HCT116 (cell line): ENCODE measurements around the gene ZNF749. TPM values are rescaled to one million over a fixed set of nuclear protein-coding genes. Genes with fewer than 3 reads are reported as not detected.

Experiments used
- ATAC-seq: fragments of 200-7000 bp; cut with Tn5 transposase; 2 replicates; pipeline ENCODE4 v1.9.1; 2020; ENCODE audit warnings: mild to moderate bottlenecking, moderate library complexity
- BruUV-seq: library from RNA; stranded (reverse); fragments of 400-500 nt; replicated peaks from 2 replicates; lab custom pipeline; 2021; lab: Mats Ljungman, UMichigan
- CTCF ChIA-PET: fragments of 300-600 bp; sonication (Branson Sonifier 250); formaldehyde crosslinking; loops from one replicate; lab custom pipeline; 2021; ENCODE audit warnings: antibody characterized with exemption; lab: Charles Lee
- POLR2A ChIA-PET: fragments of 300-600, 350-600 bp; sonication (Branson Sonifier 250); formaldehyde crosslinking; loops from one replicate; lab custom pipeline; 2021; ENCODE audit warnings: antibody characterized with exemption; lab: Charles Lee
- RAD21 ChIA-PET, 2 experiments: fragments of 300-600 bp; sonication (Branson Sonifier 250); formaldehyde crosslinking; loops; one replicate each; lab custom pipeline; 2023; ENCODE audit warnings: low total read pairs in 2 of 2; ENCODE audit not compliant: uncharacterized antibody in 2 of 2, unreplicated experiment in 2 of 2, low non-redundant PET in 1 of 2; lab: Charles Lee
- DNase-seq: peaks from one replicate; pipeline ENCODE4 v3.0.0-alpha.2; 2010; ENCODE audit warnings: low read depth, low spot score
- H2AFZ ChIP-seq: fragments of 200-600 bp; shearing (Covaris generic), sonication (generic); 2 replicates; pipeline ENCODE4 v1.6.1; 2017; ENCODE audit warnings: low read depth, mixed run types, mixed read lengths, antibody characterized with exemption, low read length; ENCODE audit not compliant: poor library complexity, severe bottlenecking
- H3K27ac ChIP-seq: 2 replicates; pipeline ENCODE4 v1.5.1; 2012; ENCODE audit warnings: low read depth, low read length
- H3K27me3 ChIP-seq: fragments of 200-600 bp; sonication (generic); 2 replicates; pipeline ENCODE4 v1.6.1; 2016; ENCODE audit warnings: mixed run types, low read length, mixed read lengths; ENCODE audit not compliant: insufficient read depth
- H3K36me3 ChIP-seq, 2 experiments: fragments of 200-500 bp in 1 of 2; fragments of 200-600 bp in 1 of 2; sonication (Bioruptor generic) in 1 of 2; sonication (generic) in 1 of 2; 2 replicates each; pipeline versions ENCODE4 v1.5.1 to v1.6.1; 2014 to 2016; ENCODE audit warnings: low read length in 2 of 2, inconsistent platforms in 1 of 2, mixed read lengths in 1 of 2, mixed run types in 1 of 2; ENCODE audit not compliant: insufficient read depth in 2 of 2, control insufficient read depth in 1 of 2
- H3K4me1 ChIP-seq, 2 experiments: fragments of 200-600 bp in 1 of 2; sonication (generic) in 1 of 2; 2 replicates each; pipeline versions ENCODE4 v1.5.1 to v1.6.1; 2012 to 2017; ENCODE audit warnings: low read length in 2 of 2, inconsistent platforms in 1 of 2, mild to moderate bottlenecking in 1 of 2, mixed read lengths in 1 of 2, mixed run types in 1 of 2, moderate library complexity in 1 of 2; ENCODE audit not compliant: insufficient read depth in 2 of 2, control insufficient read depth in 1 of 2
- H3K4me2 ChIP-seq: fragments of 200-600 bp; sonication (generic); 2 replicates; pipeline ENCODE4 v1.6.1; 2017; ENCODE audit warnings: mixed run types, low read length, mixed read lengths
- H3K4me3 ChIP-seq, 2 experiments: fragments of 200-600 bp in 1 of 2; sonication (generic) in 1 of 2; replicated peaks in 1 of 2; 2 replicates each; pipeline ENCODE4 v1.5.1; 2011 to 2016; ENCODE audit warnings: low read length in 2 of 2, control low read depth in 1 of 2, low read depth in 1 of 2, mild to moderate bottlenecking in 1 of 2, mixed read lengths in 1 of 2, mixed run types in 1 of 2
- H3K79me2 ChIP-seq: fragments of 200-600 bp; sonication (generic); 2 replicates; pipeline ENCODE4 v1.6.1; 2017; ENCODE audit warnings: mild to moderate bottlenecking, mixed run types, low read length, moderate library complexity, mixed read lengths; ENCODE audit not compliant: insufficient read depth
- H3K9ac ChIP-seq: fragments of 200-600 bp; sonication (generic); 2 replicates; pipeline ENCODE4 v1.6.1; 2016; ENCODE audit warnings: low read length, mixed read lengths
- H3K9me2 ChIP-seq: fragments of 200-600 bp; sonication (generic), shearing (Covaris generic); 2 replicates; pipeline ENCODE4 v1.6.1; 2017; ENCODE audit warnings: mixed run types, mild to moderate bottlenecking, moderate library complexity; ENCODE audit not compliant: insufficient read depth
- H3K9me3 ChIP-seq, 2 experiments: fragments of 200-500 bp in 1 of 2; fragments of 200-600 bp in 1 of 2; sonication (Bioruptor generic) in 1 of 2; sonication (generic) in 1 of 2; 2 replicates each; pipeline ENCODE4 v1.6.1; 2014 to 2017; ENCODE audit warnings: low read length in 2 of 2, mixed read lengths in 2 of 2, inconsistent platforms in 1 of 2, low read depth in 1 of 2, mild to moderate bottlenecking in 1 of 2, mixed run types in 1 of 2, moderate library complexity in 1 of 2; ENCODE audit not compliant: control insufficient read depth in 1 of 2, insufficient read depth in 1 of 2
- H4K20me1 ChIP-seq: fragments of 200-600 bp; sonication (generic), shearing (Covaris generic); 2 replicates; pipeline ENCODE4 v1.6.1; 2017; ENCODE audit warnings: mixed run types, mild to moderate bottlenecking, moderate library complexity; ENCODE audit not compliant: insufficient read depth
- EGR1 ChIP-seq: IDR thresholded peaks from 2 replicates; pipeline ENCODE4 v1.6.1; 2012; ENCODE audit warnings: low read depth
- ELF1 ChIP-seq: IDR thresholded peaks from 2 replicates; pipeline ENCODE4 v1.6.1; 2012; ENCODE audit warnings: low read depth, borderline replicate concordance
- EZH2 ChIP-seq: fragments of 200-600 bp; sonication (generic); IDR thresholded peaks from 2 replicates; pipeline ENCODE4 v1.6.1; 2017; ENCODE audit warnings: antibody characterized with exemption, mixed run types
- POLR2A ChIP-seq: IDR thresholded peaks from 2 replicates; pipeline ENCODE4 v1.7.0; 2011; ENCODE audit warnings: borderline replicate concordance; ENCODE audit not compliant: insufficient read depth, insufficient read length; ENCODE audit errors: extremely low read depth
- POLR2AphosphoS5 ChIP-seq: IDR thresholded peaks from 2 replicates; pipeline ENCODE4 v1.6.1; 2011; ENCODE audit warnings: mild to moderate bottlenecking, low read depth, low read length, moderate library complexity
- SP1 ChIP-seq: IDR thresholded peaks from 2 replicates; pipeline ENCODE4 v1.6.1; 2012; ENCODE audit warnings: low read depth
- TCF7L2 ChIP-seq: IDR thresholded peaks from 2 replicates; pipeline ENCODE4 v1.7.0; 2011; ENCODE audit warnings: borderline replicate concordance, inconsistent platforms; ENCODE audit not compliant: insufficient read depth, insufficient read length; ENCODE audit errors: extremely low read depth
- YY1 ChIP-seq: IDR thresholded peaks from 2 replicates; pipeline ENCODE4 v1.6.1; 2011; ENCODE audit warnings: low read length, low read depth, moderate library complexity, mild to moderate bottlenecking; ENCODE audit not compliant: insufficient replicate concordance; ENCODE audit errors: extremely low read depth
- intact Hi-C: fragments of 100-400 bp; cut with micrococcal nuclease; formaldehyde crosslinking; loops from 2 replicates; pipeline ENCODE4 v1.10.0; 2022
- total RNA-seq: library from RNA; stranded (reverse); gene quantifications from one replicate; pipeline ENCODE4 v1.2.1, GENCODE V29; 2021; ENCODE audit not compliant: unreplicated experiment
- TF ChIP-seq, protein P1 (sequence below): IDR thresholded peaks from 2 replicates; pipeline ENCODE4 v1.6.1; 2012

Gene ZNF749
- total RNA-seq, 1 experiment from 2014 or later: 18.0 TPM

GRCh38 chr19:57410877-57411671, 24.1 kb upstream of the ZNF749 start, which contains the start of gene ZNF17:
Gene ZNF17, plus strand, starts transcription at chr19:57411161. Its CDS starts 2,455 bp downstream, at chr19:57413616.
- Histone ChIP-seq H4K20me1 (no peaks in the 10 kb centered on the region), H3K9me2 (no peaks in the 10 kb centered on the region), H3K9ac (peak within 1 kb of the TSS; percentile 71), H3K36me3 (no peaks in the 10 kb centered on the region), H2AFZ (peak within 1 kb of the TSS; percentile 19), H3K4me2 (peak within 1 kb of the TSS; percentile 93), H3K27me3 (no peaks in the 10 kb centered on the region), H3K9me3 (no peaks in the 10 kb centered on the region; a peak in 1 of 4 replicates), H3K27ac (peak within 1 kb of the TSS; percentile 35), H3K4me3 (peak within 1 kb of the TSS; percentile 75 to 100), H3K79me2 (peaks cover 7% of the 10 kb centered on the region; the same call in 1 of the 2 replicates), H3K4me1 (peaks cover 4 to 11% of the 10 kb centered on the region in 2 experiments; a peak in 2 of 4 replicates)
- BruUV-seq: TSS peak; percentile 77
- ChIA-PET RAD21 (no interaction called here), POLR2A (no interaction called here), CTCF (no interaction called here)
- peak; percentile 91 for TF ChIP-seq SP1
- TF ChIP-seq EZH2: no peak
- peak; percentile 68 for TF ChIP-seq POLR2AphosphoS5
- peak; percentile 95 for TF ChIP-seq YY1
- no peak for TF ChIP-seq TCF7L2
- peak; percentile 56; the same call in 1 of the 2 replicates for TF ChIP-seq EGR1
- TF ChIP-seq ELF1: peak; percentile 29; the same call in 1 of the 2 replicates
- TF ChIP-seq, protein P1, sequence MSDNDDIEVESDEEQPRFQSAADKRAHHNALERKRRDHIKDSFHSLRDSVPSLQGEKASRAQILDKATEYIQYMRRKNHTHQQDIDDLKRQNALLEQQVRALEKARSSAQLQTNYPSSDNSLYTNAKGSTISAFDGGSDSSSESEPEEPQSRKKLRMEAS: peak; percentile 22; the same call in 1 of the 2 replicates
- peak; percentile 46 for TF ChIP-seq POLR2A
- intact Hi-C loops: loop anchor here (1.0 kb wide), 1 partner anchor 167 kb away; the partner anchor contains the start of gene ZNF416
- DNase-seq: peak; percentile 87
- ATAC-seq: peak; percentile 99
